Hepatocyte (in vitro differentiated cells): ENCODE results near the gene PDCL2.

Source experiments
- CTCF ChIP-seq: fragments of 200-600 bp; sonication (generic); IDR thresholded peaks from 2 replicates; pipeline ENCODE4 v1.5.1; 2016; ENCODE audit warnings: antibody characterized with exemption, mild to moderate bottlenecking; ENCODE audit not compliant: poor library complexity
- EZH2 ChIP-seq: fragments of 200-600 bp; sonication (generic); IDR thresholded peaks from 2 replicates; pipeline ENCODE4 v1.6.1; 2016; ENCODE audit warnings: antibody characterized with exemption, mild to moderate bottlenecking, borderline replicate concordance
- EZH2phosphoT487 ChIP-seq: fragments of 200-600 bp; sonication (generic); IDR thresholded peaks from one replicate; pipeline ENCODE4 v1.6.1; 2018; ENCODE audit warnings: antibody characterized with exemption, mild to moderate bottlenecking, low read depth, moderate library complexity; ENCODE audit not compliant: unreplicated experiment, severe bottlenecking

- TF ChIP-seq EZH2: no peak
- TF ChIP-seq CTCF: no peak
- no peak for TF ChIP-seq EZH2phosphoT487
Observed at GRCh38 chr4:55546506-55546755, 45.6 kb downstream of the PDCL2 start.
